ENCODE measurements around the gene SEC24A.
"Not testable (repeated sequence)": the region's sequence is repeated elsewhere in the genome, so short reads cannot be mapped to it uniquely, and the experiment has no call there.

Gene SEC24A

GRCh38 chr5:134648425-134649162, at the start of gene SEC24A:
Gene SEC24A, plus strand, starts transcription at chr5:134648785. Its CDS starts 292 bp downstream, at chr5:134649077.
- peak; percentile 84 for DNase-seq (ENCODE audit: low read depth)

GRCh38 chr5:134599820-134600219, 48.8 kb upstream of the SEC24A start:
- not testable (repeated sequence) for DNase-seq (ENCODE audit: low read depth)

- no peak for DNase-seq (ENCODE audit: low read depth)
These were observed 48.0 kb upstream of the SEC24A start for GRCh38 chr5:134600600-134600999.

GRCh38 chr5:134603059-134603458, 45.5 kb upstream of the SEC24A start:
- no peak for DNase-seq (ENCODE audit: low read depth)

GRCh38 chr5:134604908-134605307, 43.7 kb upstream of the SEC24A start:
- no peak for DNase-seq (ENCODE audit: low read depth)

GRCh38 chr5:134606726-134607125, 41.9 kb upstream of the SEC24A start:
- DNase-seq (ENCODE audit: low read depth): no peak

- DNase-seq (ENCODE audit: low read depth): no peak
These were observed 40.0 kb upstream of the SEC24A start for GRCh38 chr5:134608555-134608954.

- DNase-seq (ENCODE audit: low read depth): no peak
These were observed 39.2 kb upstream of the SEC24A start for GRCh38 chr5:134609232-134609851.

GRCh38 chr5:134610725-134611124, 37.9 kb upstream of the SEC24A start:
- no peak for DNase-seq (ENCODE audit: low read depth)

- no peak for DNase-seq (ENCODE audit: low read depth)
These were observed 37.1 kb upstream of the SEC24A start for GRCh38 chr5:134611515-134611914.

- no peak for DNase-seq (ENCODE audit: low read depth)
These were observed 34.0 kb upstream of the SEC24A start for GRCh38 chr5:134614450-134615085.

- DNase-seq (ENCODE audit: low read depth): no peak
These were observed 28.0 kb upstream of the SEC24A start for GRCh38 chr5:134620634-134621033.

GRCh38 chr5:134625559-134625958, 23.0 kb upstream of the SEC24A start:
- DNase-seq (ENCODE audit: low read depth): no peak

- DNase-seq (ENCODE audit: low read depth): no peak
These were observed 22.1 kb upstream of the SEC24A start for GRCh38 chr5:134626369-134627014.

- DNase-seq (ENCODE audit: low read depth): no peak
These were observed 14.4 kb upstream of the SEC24A start for GRCh38 chr5:134634227-134634626.

- not testable (repeated sequence) for DNase-seq (ENCODE audit: low read depth)
These were observed 13.2 kb upstream of the SEC24A start for GRCh38 chr5:134635366-134635765.

- DNase-seq (ENCODE audit: low read depth): no peak
These were observed 11.4 kb upstream of the SEC24A start for GRCh38 chr5:134637116-134637721.

- DNase-seq (ENCODE audit: low read depth): no peak
These were observed 9.8 kb upstream of the SEC24A start for GRCh38 chr5:134638760-134639201.

GRCh38 chr5:134642931-134643530, 5.6 kb upstream of the SEC24A start:
- DNase-seq (ENCODE audit: low read depth): no peak

- no peak for DNase-seq (ENCODE audit: low read depth)
These were observed 698 bp upstream of the SEC24A start for GRCh38 chr5:134647750-134648424.

GRCh38 chr5:134649163-134649835, 714 bp downstream of the SEC24A start:
- no peak for DNase-seq (ENCODE audit: low read depth)

Measured in activated T-helper 1 cell treated with Interleukin-2 at 50 U/mL for 16 hours (primary cell).